DOHH2 (cell line): ENCODE results near the gene RPS6KB2.
"Not testable (repeated sequence)": the region's sequence is repeated elsewhere in the genome, so short reads cannot be mapped to it uniquely, and the experiment has no call there.

Experiments used
- H3F3A ChIP-seq: fragments of 200-600 bp; sonication (generic), shearing (Covaris generic); 2 replicates; pipeline ENCODE4 v1.6.0; 2016; ENCODE audit warnings: antibody characterized with exemption, mild to moderate bottlenecking; ENCODE audit not compliant: control insufficient read depth, insufficient read depth
- H3K27ac ChIP-seq: fragments of 200-600 bp; sonication (generic); 2 replicates; pipeline ENCODE4 v1.5.1; 2014; ENCODE audit warnings: low read depth, mild to moderate bottlenecking, low read length, moderate library complexity
- H3K27me3 ChIP-seq: fragments of 200-600 bp; sonication (generic); 2 replicates; pipeline ENCODE4 v1.6.1; 2014; ENCODE audit warnings: mild to moderate bottlenecking, low read length, mixed read lengths; ENCODE audit not compliant: control insufficient read depth
- H3K36me3 ChIP-seq: fragments of 200-600 bp; sonication (generic); 2 replicates; pipeline ENCODE4 v1.6.1; 2014; ENCODE audit warnings: mild to moderate bottlenecking, low read length, moderate library complexity, mixed read lengths; ENCODE audit not compliant: control insufficient read depth
- H3K4me1 ChIP-seq: fragments of 200-600 bp; sonication (generic); 2 replicates; pipeline ENCODE4 v1.6.1; 2014; ENCODE audit warnings: mild to moderate bottlenecking, low read length, mixed read lengths; ENCODE audit not compliant: control insufficient read depth
- H3K4me2 ChIP-seq: fragments of 200-600 bp; sonication (generic); 2 replicates; pipeline ENCODE4 v1.6.0; 2014; ENCODE audit warnings: mild to moderate bottlenecking, low read length, moderate library complexity
- H3K4me3 ChIP-seq: fragments of 200-600 bp; sonication (generic); 2 replicates; pipeline ENCODE4 v1.5.1; 2014; ENCODE audit warnings: mild to moderate bottlenecking, low read length, mixed read lengths
- H3K79me2 ChIP-seq: fragments of 200-600 bp; sonication (generic); 2 replicates; pipeline ENCODE4 v1.6.1; 2014; ENCODE audit warnings: mild to moderate bottlenecking, low read length, mixed read lengths; ENCODE audit not compliant: control insufficient read depth
- H3K9me2 ChIP-seq: fragments of 200-600 bp; sonication (generic); replicated peaks from 2 replicates; pipeline ENCODE4 v1.6.1; 2014; ENCODE audit warnings: mild to moderate bottlenecking, low read length, mixed read lengths; ENCODE audit not compliant: control insufficient read depth
- H3K9me3 ChIP-seq: fragments of 200-600 bp; sonication (generic); 2 replicates; pipeline ENCODE4 v1.6.1; 2014; ENCODE audit warnings: antibody characterized with exemption, low read length, mixed read lengths; ENCODE audit not compliant: control insufficient read depth, insufficient read depth
- H4K20me1 ChIP-seq: fragments of 200-600 bp; sonication (generic); 2 replicates; pipeline ENCODE4 v1.6.0; 2014; ENCODE audit warnings: low read depth, mild to moderate bottlenecking, antibody characterized with exemption, low read length, moderate library complexity; ENCODE audit not compliant: control insufficient read depth, insufficient read depth
- EZH2phosphoT487 ChIP-seq: fragments of 200-600 bp; sonication (generic); IDR thresholded peaks from 2 replicates; pipeline ENCODE4 v1.6.1; 2017; ENCODE audit warnings: borderline replicate concordance, mild to moderate bottlenecking, antibody characterized with exemption, low read length, moderate library complexity, mixed read lengths
- TF ChIP-seq, protein P1 (sequence below): fragments of 200-600 bp; sonication (generic); IDR thresholded peaks from one replicate; pipeline ENCODE4 v1.5.1; 2014; ENCODE audit warnings: antibody characterized with exemption, mild to moderate bottlenecking, low read depth, low read length; ENCODE audit not compliant: poor library complexity, severe bottlenecking

RPS6KB2 gene

DNA sequence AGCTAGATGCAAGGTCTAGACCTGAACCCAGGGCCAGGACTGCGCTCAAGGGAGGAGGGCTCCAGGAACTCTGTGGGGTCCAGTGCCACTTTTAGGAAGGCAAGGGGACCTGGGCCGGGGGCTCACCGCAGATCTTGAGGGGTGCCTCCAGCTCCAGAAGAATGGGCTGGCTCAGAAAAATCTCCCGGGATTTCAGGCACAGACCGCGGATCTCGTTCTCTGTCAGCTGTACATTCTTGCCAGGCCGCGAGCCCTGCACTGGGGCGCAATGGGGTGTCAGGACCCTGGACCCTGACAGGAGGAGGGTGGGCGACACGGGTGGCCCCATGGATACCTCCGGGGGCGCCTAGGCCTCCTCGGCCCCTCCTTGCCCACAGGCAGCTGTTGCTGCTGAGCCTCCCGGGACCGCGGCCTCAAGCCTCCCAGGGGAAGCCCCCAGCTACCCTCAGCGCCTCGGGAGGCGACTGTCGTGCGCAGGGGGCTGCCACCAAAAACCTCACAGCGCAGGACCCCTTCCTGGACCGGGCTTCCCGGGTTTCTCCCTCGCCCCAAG is 27.3 kb upstream of the RPS6KB2 start:
- Histone ChIP-seq H3F3A (peaks cover 10% of the 10 kb centered on the region; the same call in 1 of the 2 replicates), H3K9me2 (no peaks in the 10 kb centered on the region), H3K27me3 (no peaks in the 10 kb centered on the region), H3K36me3 (peaks cover 75% of the 10 kb centered on the region), H3K79me2 (peaks cover 86% of the 10 kb centered on the region), H3K4me1 (peaks cover 70% of the 10 kb centered on the region), H3K9me3 (no peaks in the 10 kb centered on the region), H3K4me2 (peak overlapping the region; percentile 82), H3K27ac (peak overlapping the region; percentile 76), H4K20me1 (peaks cover 7% of the 10 kb centered on the region; the same call in 1 of the 2 replicates), H3K4me3 (peak overlapping the region; percentile 92)
- TF ChIP-seq, protein P1, sequence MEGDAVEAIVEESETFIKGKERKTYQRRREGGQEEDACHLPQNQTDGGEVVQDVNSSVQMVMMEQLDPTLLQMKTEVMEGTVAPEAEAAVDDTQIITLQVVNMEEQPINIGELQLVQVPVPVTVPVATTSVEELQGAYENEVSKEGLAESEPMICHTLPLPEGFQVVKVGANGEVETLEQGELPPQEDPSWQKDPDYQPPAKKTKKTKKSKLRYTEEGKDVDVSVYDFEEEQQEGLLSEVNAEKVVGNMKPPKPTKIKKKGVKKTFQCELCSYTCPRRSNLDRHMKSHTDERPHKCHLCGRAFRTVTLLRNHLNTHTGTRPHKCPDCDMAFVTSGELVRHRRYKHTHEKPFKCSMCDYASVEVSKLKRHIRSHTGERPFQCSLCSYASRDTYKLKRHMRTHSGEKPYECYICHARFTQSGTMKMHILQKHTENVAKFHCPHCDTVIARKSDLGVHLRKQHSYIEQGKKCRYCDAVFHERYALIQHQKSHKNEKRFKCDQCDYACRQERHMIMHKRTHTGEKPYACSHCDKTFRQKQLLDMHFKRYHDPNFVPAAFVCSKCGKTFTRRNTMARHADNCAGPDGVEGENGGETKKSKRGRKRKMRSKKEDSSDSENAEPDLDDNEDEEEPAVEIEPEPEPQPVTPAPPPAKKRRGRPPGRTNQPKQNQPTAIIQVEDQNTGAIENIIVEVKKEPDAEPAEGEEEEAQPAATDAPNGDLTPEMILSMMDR, result no peak
- no peak for TF ChIP-seq EZH2phosphoT487

DNA sequence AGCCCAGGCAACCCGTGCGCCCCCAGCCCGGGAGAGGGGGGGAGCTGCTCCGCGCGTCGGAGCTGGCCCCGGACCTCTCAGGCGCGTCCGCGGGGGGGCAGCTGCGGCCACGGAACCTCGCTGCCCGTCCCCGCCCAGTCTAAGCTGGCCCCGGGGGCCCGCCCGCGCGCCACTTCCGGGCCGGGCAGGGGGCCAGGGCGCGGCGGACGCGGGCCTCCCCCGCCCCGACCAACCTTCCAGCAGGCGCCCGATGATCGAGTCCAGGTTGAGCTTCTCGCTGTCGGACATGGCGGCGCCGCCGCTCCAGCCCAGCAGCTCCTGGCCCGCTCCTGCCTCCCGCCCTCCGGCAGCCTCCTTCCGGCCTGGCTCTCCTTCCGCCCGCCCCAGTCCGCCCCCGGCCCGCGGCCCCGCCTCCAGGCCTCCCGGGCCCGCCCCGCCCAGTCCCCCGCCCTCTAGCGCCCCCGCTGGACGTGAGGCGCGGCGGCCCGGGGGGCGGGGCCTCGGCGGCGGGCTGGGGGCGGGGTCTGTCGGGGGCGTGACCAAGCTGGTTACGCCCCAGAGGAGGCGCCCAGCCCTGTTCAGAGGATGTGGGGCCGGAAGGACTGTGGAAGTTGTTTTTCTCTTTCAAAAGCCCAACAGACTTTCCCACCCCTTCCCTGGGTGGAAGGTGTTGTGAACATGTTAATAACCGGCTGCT is 26.7 kb upstream of the RPS6KB2 start, which contains the start of gene PPP1CA:
Gene PPP1CA, minus strand, starts transcription at position 364 of the 697 bp plus-strand sequence. Its CDS starts 76 bp downstream, at position 288.
- peaks cover 7% of the 10 kb centered on the region; the same call in 1 of the 2 replicates for H4K20me1 ChIP-seq
- no peaks in the 10 kb centered on the region for H3K9me2 ChIP-seq
- H3K9me3 ChIP-seq, result no peaks in the 10 kb centered on the region
- H3K4me2 ChIP-seq, result peak within 1 kb of the TSS; percentile 82
- peaks cover 10% of the 10 kb centered on the region; the same call in 1 of the 2 replicates for H3F3A ChIP-seq
- H3K79me2 ChIP-seq, result peaks cover 86% of the 10 kb centered on the region
- TF ChIP-seq, protein P1, result peak; percentile 24
- no peak for TF ChIP-seq EZH2phosphoT487
- H3K27ac ChIP-seq, result peak within 1 kb of the TSS; percentile 96
- H3K27me3 ChIP-seq, result no peaks in the 10 kb centered on the region
- peak within 1 kb of the TSS; percentile 92 for H3K4me3 ChIP-seq
- peaks cover 73% of the 10 kb centered on the region for H3K4me1 ChIP-seq
- H3K36me3 ChIP-seq, result peaks cover 75% of the 10 kb centered on the region

DNA sequence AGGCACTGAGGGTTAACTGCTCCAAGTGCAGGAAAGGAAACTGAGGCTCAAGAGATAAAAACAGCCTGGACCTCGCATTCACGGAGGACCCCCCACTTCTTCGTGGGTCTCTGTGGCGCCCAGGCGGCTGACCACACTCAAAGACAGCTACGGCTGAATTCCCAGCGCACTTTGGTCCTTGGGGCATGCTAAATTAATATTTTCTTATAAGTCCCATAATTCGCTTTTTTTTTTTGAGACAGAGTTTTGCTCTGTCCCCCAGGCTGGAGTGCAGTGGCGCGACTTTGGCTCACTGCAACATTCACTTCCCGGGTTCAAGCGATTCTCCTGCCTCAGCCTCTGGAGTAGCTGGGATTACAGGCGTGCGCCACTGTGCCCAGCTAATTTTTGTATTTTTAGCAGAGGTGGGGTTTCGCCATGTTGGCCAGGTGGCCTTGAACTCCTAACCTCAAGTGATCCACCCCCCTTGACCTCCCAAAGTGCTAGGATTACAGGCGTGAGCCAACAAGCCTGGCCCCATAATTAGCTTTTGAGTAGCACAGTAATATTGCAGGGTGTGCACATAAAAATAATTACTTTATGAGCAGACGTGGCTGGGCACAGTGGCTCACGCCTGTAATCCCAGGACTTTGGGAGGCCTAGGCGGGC is 26.0 kb upstream of the RPS6KB2 start:
- not testable (repeated sequence) for H3K9me2 ChIP-seq, H3K9me3 ChIP-seq, H4K20me1 ChIP-seq, H3K27me3 ChIP-seq
- Histone ChIP-seq H3K4me3 (peak overlapping the region; percentile 64), H3K4me1 (peaks cover 73% of the 10 kb centered on the region), H3K36me3 (peaks cover 75% of the 10 kb centered on the region), H3K4me2 (peak overlapping the region; percentile 80), H3F3A (peaks cover 10% of the 10 kb centered on the region; the same call in 1 of the 2 replicates), H3K27ac (peak overlapping the region; percentile 96), H3K79me2 (peaks cover 80% of the 10 kb centered on the region)

DNA sequence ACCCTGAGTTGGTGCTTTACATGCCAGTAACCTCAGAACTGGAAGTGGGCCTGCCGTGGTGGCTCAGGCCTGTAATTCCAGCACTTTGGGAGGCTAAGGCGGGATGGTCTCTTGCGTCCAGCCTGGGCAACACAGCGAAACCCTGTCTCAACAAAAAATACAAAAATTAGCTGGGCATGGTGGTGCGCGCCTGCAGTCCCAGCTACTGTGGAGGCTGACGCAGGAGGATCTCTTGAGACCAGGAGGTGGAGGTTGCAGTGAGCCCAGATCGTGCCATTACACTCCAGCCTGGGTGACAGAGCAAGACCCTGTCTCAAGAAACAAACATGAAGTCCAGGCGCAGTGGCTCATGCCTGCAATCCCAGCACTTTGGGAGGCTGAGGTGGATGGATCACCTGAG is 25.2 kb upstream of the RPS6KB2 start:
- H3K79me2 ChIP-seq, result peaks cover 78% of the 10 kb centered on the region
- peaks cover 74% of the 10 kb centered on the region for H3K36me3 ChIP-seq
- H3K4me1 ChIP-seq, result peaks cover 73% of the 10 kb centered on the region
- H3F3A ChIP-seq, result peaks cover 11% of the 10 kb centered on the region; the same call in 1 of the 2 replicates
- peak overlapping the region; percentile 96 for H3K27ac ChIP-seq
- not testable (repeated sequence) for H3K9me3 ChIP-seq, H4K20me1 ChIP-seq, H3K9me2 ChIP-seq, H3K27me3 ChIP-seq
- H3K4me3 ChIP-seq, result peak overlapping the region; percentile 93
- H3K4me2 ChIP-seq, result peak overlapping the region; percentile 80
